A673 (cell line): Measurements from ENCODE around the gene EGFR.

Experiments used
- EZH2 ChIP-seq: fragments of 200-600 bp; sonication (generic); IDR thresholded peaks from 2 replicates; pipeline ENCODE4 v1.6.1; 2017; ENCODE audit warnings: borderline replicate concordance, low read depth, mild to moderate bottlenecking, mixed read lengths, antibody characterized with exemption, low read length; ENCODE audit not compliant: poor library complexity, severe bottlenecking
- TF ChIP-seq, protein P1 (sequence below): fragments of 300-800, 200-600 bp; sonication (generic); conservative IDR thresholded peaks from 2 replicates; pipeline ENCODE4 v1.5.1; 2017; ENCODE audit warnings: low read depth, mild to moderate bottlenecking, antibody characterized with exemption, low read length, moderate library complexity, mixed read lengths

- TF ChIP-seq, protein P1, sequence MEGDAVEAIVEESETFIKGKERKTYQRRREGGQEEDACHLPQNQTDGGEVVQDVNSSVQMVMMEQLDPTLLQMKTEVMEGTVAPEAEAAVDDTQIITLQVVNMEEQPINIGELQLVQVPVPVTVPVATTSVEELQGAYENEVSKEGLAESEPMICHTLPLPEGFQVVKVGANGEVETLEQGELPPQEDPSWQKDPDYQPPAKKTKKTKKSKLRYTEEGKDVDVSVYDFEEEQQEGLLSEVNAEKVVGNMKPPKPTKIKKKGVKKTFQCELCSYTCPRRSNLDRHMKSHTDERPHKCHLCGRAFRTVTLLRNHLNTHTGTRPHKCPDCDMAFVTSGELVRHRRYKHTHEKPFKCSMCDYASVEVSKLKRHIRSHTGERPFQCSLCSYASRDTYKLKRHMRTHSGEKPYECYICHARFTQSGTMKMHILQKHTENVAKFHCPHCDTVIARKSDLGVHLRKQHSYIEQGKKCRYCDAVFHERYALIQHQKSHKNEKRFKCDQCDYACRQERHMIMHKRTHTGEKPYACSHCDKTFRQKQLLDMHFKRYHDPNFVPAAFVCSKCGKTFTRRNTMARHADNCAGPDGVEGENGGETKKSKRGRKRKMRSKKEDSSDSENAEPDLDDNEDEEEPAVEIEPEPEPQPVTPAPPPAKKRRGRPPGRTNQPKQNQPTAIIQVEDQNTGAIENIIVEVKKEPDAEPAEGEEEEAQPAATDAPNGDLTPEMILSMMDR: no peak
- no peak for TF ChIP-seq EZH2
Observed at GRCh38 chr7:55050281-55050680, 31.5 kb downstream of the EGFR start.
